SK-N-SH treated with all-trans-retinoic acid at 6 μM for 48 hours (cell line): ENCODE results near the gene DNAJC15.
A peak's percentile ranks its signal among the peaks of the same experiment; 100 is the strongest.

Experiments
- ATAC-seq: fragments of 200-7000 bp; cut with Tn5 transposase; 3 replicates; pipeline ENCODE4 v1.9.1; 2020; ENCODE audit warnings: mild to moderate bottlenecking, moderate library complexity
- ARNTL ChIP-seq: fragments of 450-650 bp; formaldehyde crosslinking; IDR thresholded peaks from 2 replicates; pipeline ENCODE4 v1.5.0; 2020; ENCODE audit warnings: low read depth, mild to moderate bottlenecking, moderate library complexity, borderline replicate concordance
- BACH2 ChIP-seq: fragments of 250-450 bp; sonication (Bioruptor Pico); IDR thresholded peaks from 2 replicates; pipeline ENCODE4 v1.9.0; 2021; ENCODE audit warnings: mild to moderate bottlenecking, borderline replicate concordance
- CSDC2 ChIP-seq: fragments of 250-450 bp; sonication (Bioruptor Pico); IDR thresholded peaks from 2 replicates; pipeline ENCODE4 v1.5.0; 2020; ENCODE audit warnings: mild to moderate bottlenecking, moderate library complexity
- ESRRG ChIP-seq: fragments of 250-450 bp; sonication (Bioruptor Pico); IDR thresholded peaks from 2 replicates; pipeline ENCODE4 v1.6.1; 2021; ENCODE audit warnings: mild to moderate bottlenecking
- GLIS3 ChIP-seq: fragments of 250-450 bp; sonication (Bioruptor Pico); IDR thresholded peaks from 2 replicates; pipeline ENCODE4 v1.5.0; 2020; ENCODE audit warnings: mild to moderate bottlenecking, moderate library complexity
- ISL1 ChIP-seq: fragments of 250-450 bp; sonication (Bioruptor Pico); IDR thresholded peaks from 2 replicates; pipeline ENCODE4 v2.1.2; 2022; ENCODE audit warnings: mild to moderate bottlenecking, moderate library complexity
- OSR1 ChIP-seq: fragments of 250-450 bp; sonication (Bioruptor Pico); IDR thresholded peaks from 2 replicates; pipeline ENCODE4 v1.8.0; 2022; ENCODE audit warnings: moderate library complexity, mild to moderate bottlenecking, inconsistent platforms
- PPARA ChIP-seq: fragments of 250-450 bp; sonication (Bioruptor Pico); IDR thresholded peaks from 2 replicates; pipeline ENCODE4 v1.5.0; 2020; ENCODE audit warnings: mild to moderate bottlenecking, borderline replicate concordance
- RARB ChIP-seq: fragments of 250-450 bp; sonication (Bioruptor Pico); IDR thresholded peaks from 2 replicates; pipeline ENCODE4 v1.8.0; 2021; ENCODE audit warnings: mild to moderate bottlenecking, moderate library complexity
- SNAI2 ChIP-seq: fragments of 250-450 bp; sonication (Bioruptor Pico); IDR thresholded peaks from 2 replicates; pipeline ENCODE4 v1.5.0; 2020; ENCODE audit warnings: mild to moderate bottlenecking, moderate library complexity
- TCF4 ChIP-seq: fragments of 250-450 bp; sonication (Bioruptor Pico); IDR thresholded peaks from 2 replicates; pipeline ENCODE4 v1.8.0; 2021; ENCODE audit warnings: mild to moderate bottlenecking, moderate library complexity, borderline replicate concordance
- TOX ChIP-seq: fragments of 250-450 bp; sonication (Bioruptor Pico); IDR thresholded peaks from 2 replicates; pipeline ENCODE4 v1.8.0; 2021; ENCODE audit warnings: mild to moderate bottlenecking, moderate library complexity, borderline replicate concordance
- ZC3H10 ChIP-seq: fragments of 250-450 bp; sonication (Bioruptor Pico); IDR thresholded peaks from 2 replicates; pipeline ENCODE4 v1.5.1; 2021; ENCODE audit warnings: mild to moderate bottlenecking, moderate library complexity
- ZFP3 ChIP-seq: fragments of 250-450 bp; sonication (Bioruptor Pico); IDR thresholded peaks from 2 replicates; pipeline ENCODE4 v1.5.0; 2020; ENCODE audit warnings: mild to moderate bottlenecking, moderate library complexity
- ZNF565 ChIP-seq: fragments of 450-650 bp; formaldehyde crosslinking; conservative IDR thresholded peaks from 2 replicates; pipeline ENCODE4 v1.5.0; 2020; ENCODE audit warnings: low read depth, mild to moderate bottlenecking, moderate library complexity
- ZNF70 ChIP-seq: fragments of 450-650 bp; formaldehyde crosslinking; IDR thresholded peaks from 2 replicates; pipeline ENCODE4 v1.5.0; 2020; ENCODE audit warnings: mild to moderate bottlenecking, moderate library complexity
- ZNF8 ChIP-seq: fragments of 450-650 bp; formaldehyde crosslinking; IDR thresholded peaks from 2 replicates; pipeline ENCODE4 v1.5.0; 2020; ENCODE audit warnings: mild to moderate bottlenecking, moderate library complexity
- TF ChIP-seq, protein P1 (sequence below): fragments of 250-450 bp; sonication (Bioruptor Pico); IDR thresholded peaks from 2 replicates; pipeline ENCODE4 v1.5.0; 2020; ENCODE audit warnings: mild to moderate bottlenecking, moderate library complexity
- TF ChIP-seq, protein P2 (sequence below): fragments of 250-450 bp; sonication (Bioruptor Pico); IDR thresholded peaks from 2 replicates; pipeline ENCODE4 v1.5.1; 2021; ENCODE audit warnings: mild to moderate bottlenecking, moderate library complexity
- TF ChIP-seq, protein P3 (sequence below): fragments of 250-450 bp; sonication (Bioruptor Pico); IDR thresholded peaks from 2 replicates; pipeline ENCODE4 v1.5.1; 2020; ENCODE audit warnings: low read depth, mild to moderate bottlenecking, moderate library complexity
- TF ChIP-seq, protein P4 (sequence below): fragments of 250-450 bp; sonication (Bioruptor Pico); IDR thresholded peaks from 2 replicates; pipeline ENCODE4 v1.8.0; 2021; ENCODE audit warnings: low read depth, mild to moderate bottlenecking, moderate library complexity, borderline replicate concordance

DNAJC15 gene

DNA sequence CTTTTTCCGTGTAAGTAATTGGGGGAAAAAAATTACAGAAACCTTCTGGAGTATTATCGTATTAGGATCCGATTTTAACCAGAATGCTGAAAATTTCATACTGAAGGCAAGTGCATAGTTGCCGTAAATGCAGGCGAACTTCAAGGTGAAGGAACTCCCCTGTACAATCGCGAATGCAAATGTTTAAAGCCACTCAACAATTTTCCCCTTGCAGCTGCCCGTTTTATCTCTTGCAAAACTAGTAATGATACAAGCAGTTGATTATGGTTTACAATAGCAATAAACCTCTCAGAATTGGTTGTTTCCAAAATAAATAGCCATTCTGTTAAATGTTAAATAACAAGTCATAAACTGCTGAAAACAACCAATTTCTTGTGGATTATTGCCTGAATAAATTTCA is 105.7 kb downstream of the DNAJC15 start:
- no peak for ATAC-seq
- TF ChIP-seq SNAI2 (CRISPR knock-in tag) = no peak
- TF ChIP-seq ESRRG (CRISPR knock-in tag) = no peak
- TF ChIP-seq ZNF70 (CRISPR knock-in tag) = no peak
- TF ChIP-seq ISL1 (CRISPR knock-in tag) = no peak
- no peak for TF ChIP-seq RARB (CRISPR knock-in tag)
- TF ChIP-seq GLIS3 = no peak
- TF ChIP-seq, protein P1, sequence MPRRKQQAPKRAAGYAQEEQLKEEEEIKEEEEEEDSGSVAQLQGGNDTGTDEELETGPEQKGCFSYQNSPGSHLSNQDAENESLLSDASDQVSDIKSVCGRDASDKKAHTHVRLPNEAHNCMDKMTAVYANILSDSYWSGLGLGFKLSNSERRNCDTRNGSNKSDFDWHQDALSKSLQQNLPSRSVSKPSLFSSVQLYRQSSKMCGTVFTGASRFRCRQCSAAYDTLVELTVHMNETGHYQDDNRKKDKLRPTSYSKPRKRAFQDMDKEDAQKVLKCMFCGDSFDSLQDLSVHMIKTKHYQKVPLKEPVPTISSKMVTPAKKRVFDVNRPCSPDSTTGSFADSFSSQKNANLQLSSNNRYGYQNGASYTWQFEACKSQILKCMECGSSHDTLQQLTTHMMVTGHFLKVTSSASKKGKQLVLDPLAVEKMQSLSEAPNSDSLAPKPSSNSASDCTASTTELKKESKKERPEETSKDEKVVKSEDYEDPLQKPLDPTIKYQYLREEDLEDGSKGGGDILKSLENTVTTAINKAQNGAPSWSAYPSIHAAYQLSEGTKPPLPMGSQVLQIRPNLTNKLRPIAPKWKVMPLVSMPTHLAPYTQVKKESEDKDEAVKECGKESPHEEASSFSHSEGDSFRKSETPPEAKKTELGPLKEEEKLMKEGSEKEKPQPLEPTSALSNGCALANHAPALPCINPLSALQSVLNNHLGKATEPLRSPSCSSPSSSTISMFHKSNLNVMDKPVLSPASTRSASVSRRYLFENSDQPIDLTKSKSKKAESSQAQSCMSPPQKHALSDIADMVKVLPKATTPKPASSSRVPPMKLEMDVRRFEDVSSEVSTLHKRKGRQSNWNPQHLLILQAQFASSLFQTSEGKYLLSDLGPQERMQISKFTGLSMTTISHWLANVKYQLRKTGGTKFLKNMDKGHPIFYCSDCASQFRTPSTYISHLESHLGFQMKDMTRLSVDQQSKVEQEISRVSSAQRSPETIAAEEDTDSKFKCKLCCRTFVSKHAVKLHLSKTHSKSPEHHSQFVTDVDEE = no peak
- no peak for TF ChIP-seq CSDC2 (CRISPR knock-in tag)
- TF ChIP-seq ZFP3 (CRISPR knock-in tag) = no peak
- TF ChIP-seq, protein P2, sequence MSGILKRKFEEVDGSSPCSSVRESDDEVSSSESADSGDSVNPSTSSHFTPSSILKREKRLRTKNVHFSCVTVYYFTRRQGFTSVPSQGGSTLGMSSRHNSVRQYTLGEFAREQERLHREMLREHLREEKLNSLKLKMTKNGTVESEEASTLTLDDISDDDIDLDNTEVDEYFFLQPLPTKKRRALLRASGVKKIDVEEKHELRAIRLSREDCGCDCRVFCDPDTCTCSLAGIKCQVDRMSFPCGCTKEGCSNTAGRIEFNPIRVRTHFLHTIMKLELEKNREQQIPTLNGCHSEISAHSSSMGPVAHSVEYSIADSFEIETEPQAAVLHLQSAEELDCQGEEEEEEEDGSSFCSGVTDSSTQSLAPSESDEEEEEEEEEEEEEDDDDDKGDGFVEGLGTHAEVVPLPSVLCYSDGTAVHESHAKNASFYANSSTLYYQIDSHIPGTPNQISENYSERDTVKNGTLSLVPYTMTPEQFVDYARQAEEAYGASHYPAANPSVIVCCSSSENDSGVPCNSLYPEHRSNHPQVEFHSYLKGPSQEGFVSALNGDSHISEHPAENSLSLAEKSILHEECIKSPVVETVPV (CRISPR knock-in tag) = no peak
- TF ChIP-seq TCF4 = no peak
- no peak for TF ChIP-seq BACH2 (CRISPR knock-in tag)
- TF ChIP-seq ARNTL = no peak
- no peak for TF ChIP-seq OSR1 (CRISPR knock-in tag)
- TF ChIP-seq ZC3H10 (CRISPR knock-in tag) = no peak
- no peak for TF ChIP-seq PPARA
- TF ChIP-seq, protein P3, sequence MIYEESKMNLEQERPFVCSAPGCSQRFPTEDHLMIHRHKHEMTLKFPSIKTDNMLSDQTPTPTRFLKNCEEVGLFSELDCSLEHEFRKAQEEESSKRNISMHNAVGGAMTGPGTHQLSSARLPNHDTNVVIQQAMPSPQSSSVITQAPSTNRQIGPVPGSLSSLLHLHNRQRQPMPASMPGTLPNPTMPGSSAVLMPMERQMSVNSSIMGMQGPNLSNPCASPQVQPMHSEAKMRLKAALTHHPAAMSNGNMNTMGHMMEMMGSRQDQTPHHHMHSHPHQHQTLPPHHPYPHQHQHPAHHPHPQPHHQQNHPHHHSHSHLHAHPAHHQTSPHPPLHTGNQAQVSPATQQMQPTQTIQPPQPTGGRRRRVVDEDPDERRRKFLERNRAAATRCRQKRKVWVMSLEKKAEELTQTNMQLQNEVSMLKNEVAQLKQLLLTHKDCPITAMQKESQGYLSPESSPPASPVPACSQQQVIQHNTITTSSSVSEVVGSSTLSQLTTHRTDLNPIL = no peak
- TF ChIP-seq, protein P4, sequence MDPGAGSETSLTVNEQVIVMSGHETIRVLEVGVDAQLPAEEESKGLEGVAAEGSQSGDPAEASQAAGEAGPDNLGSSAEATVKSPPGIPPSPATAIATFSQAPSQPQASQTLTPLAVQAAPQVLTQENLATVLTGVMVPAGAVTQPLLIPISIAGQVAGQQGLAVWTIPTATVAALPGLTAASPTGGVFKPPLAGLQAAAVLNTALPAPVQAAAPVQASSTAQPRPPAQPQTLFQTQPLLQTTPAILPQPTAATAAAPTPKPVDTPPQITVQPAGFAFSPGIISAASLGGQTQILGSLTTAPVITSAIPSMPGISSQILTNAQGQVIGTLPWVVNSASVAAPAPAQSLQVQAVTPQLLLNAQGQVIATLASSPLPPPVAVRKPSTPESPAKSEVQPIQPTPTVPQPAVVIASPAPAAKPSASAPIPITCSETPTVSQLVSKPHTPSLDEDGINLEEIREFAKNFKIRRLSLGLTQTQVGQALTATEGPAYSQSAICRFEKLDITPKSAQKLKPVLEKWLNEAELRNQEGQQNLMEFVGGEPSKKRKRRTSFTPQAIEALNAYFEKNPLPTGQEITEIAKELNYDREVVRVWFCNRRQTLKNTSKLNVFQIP (CRISPR knock-in tag) = no peak
- TF ChIP-seq ZNF8 (CRISPR knock-in tag) = no peak
- no peak for TF ChIP-seq TOX (CRISPR knock-in tag)
- TF ChIP-seq, all 23 proteins: peak for 0

DNA sequence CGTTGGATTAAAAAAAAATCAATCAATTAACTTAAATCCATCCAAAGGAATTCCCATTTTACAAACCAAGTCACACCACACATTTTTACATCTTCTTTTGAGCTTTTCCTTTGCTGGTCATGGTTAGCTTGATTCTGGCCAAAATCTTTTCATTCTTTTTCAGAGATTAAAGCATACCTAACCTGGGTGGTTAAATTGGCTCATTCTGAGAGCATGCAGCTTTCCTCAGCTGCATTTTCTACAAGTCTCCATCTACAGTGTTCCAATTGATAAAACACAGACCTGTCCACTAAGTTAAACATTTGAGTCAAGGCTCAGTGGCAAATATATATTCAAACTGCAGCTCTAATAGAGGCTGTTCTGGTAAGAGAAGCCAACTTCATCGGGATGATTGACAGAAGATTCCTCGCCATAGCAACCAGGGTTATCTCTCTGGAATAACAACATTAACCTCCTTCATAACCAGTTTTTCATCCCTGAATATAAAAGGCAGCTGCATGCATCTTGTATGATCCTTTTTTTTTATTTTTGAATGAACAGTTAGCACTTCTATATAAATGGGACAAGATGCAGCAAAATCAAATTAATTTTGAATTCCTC is 106.2 kb downstream of the DNAJC15 start:
- TF ChIP-seq CSDC2 (CRISPR knock-in tag) (no peak), ZFP3 (CRISPR knock-in tag) (no peak), TCF4 (no peak), PPARA (no peak), GLIS3 (no peak), BACH2 (CRISPR knock-in tag) (no peak), ESRRG (CRISPR knock-in tag) (no peak), ZNF565 (CRISPR knock-in tag) (no peak), TOX (CRISPR knock-in tag) (no peak), ZNF70 (CRISPR knock-in tag) (no peak)
- TF ChIP-seq, protein P1 = no peak
- TF ChIP-seq, protein P2 (CRISPR knock-in tag) = no peak
- TF ChIP-seq, protein P4 (CRISPR knock-in tag) = no peak
- TF ChIP-seq, all 23 proteins: peak for 0

More for the DNA sequence above, 106.2 kb downstream of the DNAJC15 start:
- peak; percentile 34; the same call in 1 of the 3 replicates for ATAC-seq
